Measurements from ENCODE around the gene SIGLEC15. TPM values are rescaled to one million over a fixed set of nuclear protein-coding genes. Genes with fewer than 3 reads are reported as not detected.

SIGLEC15 gene
- 1.1 and 1.5 TPM in 2 replicates for total RNA-seq

GRCh38 chr18:45825258-45826044 lies at the start of gene SIGLEC15:
Gene SIGLEC15, plus strand, starts transcription at chr18:45825675. Its CDS starts 54 bp downstream, at chr18:45825729.

Other genes starting within 250 kb of the SIGLEC15 start
- not detected in 2 replicates for gene SLC14A2, start 210.2 kb upstream of the SIGLEC15 start, total RNA-seq
- gene SLC14A1, start 101.5 kb upstream of the SIGLEC15 start, total RNA-seq: 443 and 540 TPM in 2 replicates
- gene EPG5, start 141.7 kb downstream of the SIGLEC15 start, total RNA-seq: 29.9 and 36.7 TPM in 2 replicates
- 1.8 and 2.7 TPM in 2 replicates for gene PSTPIP2, start 246.6 kb downstream of the SIGLEC15 start, total RNA-seq

Data from aortic smooth muscle cell (primary cell).